Stimulated activated CD8-positive, alpha-beta memory T cell treated with anti-CD3 and anti-CD28 coated beads, Interleukin-2, amount 100 ng/mL, for 1 hour (primary cell): Measurements from ENCODE around the gene CRIM1.

Experiments
- DNase-seq, 2 donors: peaks; one replicate each; pipeline ENCODE4 v3.0.0-alpha.2; 2020; ENCODE audit warnings: low read depth in 2 of 2

The CRIM1 gene

DNA sequence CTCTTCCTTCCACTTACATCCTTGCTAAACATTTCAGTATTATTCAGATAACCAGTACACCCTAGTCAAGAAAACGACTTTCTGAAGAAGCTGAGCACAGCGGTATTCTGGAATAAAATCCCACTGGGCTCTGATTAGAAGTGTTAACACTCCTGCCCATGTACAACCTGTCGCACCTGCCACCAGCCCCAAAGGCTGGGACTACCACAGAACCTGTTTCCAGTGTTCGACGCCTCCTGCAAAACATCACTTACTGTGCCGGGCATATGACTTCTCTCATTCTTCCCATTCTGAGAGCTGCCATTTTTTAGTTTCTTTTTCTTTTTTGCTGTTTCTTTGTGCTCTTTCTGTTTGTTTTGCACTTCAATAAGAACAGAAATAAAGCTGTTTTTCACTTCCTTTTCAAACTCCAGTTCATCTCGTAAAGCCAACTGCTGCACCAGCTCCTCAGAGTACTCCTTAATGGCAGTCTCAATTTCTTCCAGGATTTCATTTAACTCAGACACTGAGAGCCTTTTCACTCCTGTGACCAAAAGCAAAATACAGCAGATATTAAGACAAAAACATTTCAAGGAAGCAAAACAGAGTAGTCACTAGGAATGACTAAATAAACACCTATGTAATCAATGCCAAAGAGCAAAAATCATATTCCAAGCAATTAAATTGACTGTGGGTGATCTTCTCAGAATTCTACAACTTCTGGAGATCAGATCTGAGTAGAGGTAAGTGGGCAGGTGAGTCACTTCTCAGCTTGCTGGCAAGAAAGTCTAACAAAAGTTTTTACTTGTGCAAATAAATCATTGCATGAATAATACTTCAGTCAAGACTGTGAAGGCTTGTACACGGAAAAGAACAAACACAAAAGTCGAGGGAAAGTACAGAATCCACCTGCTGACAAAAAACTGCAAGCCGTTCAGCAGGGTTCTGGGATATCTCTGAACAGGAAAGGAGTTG is 223.0 kb downstream of the CRIM1 start:
- no peak for DNase-seq

DNA sequence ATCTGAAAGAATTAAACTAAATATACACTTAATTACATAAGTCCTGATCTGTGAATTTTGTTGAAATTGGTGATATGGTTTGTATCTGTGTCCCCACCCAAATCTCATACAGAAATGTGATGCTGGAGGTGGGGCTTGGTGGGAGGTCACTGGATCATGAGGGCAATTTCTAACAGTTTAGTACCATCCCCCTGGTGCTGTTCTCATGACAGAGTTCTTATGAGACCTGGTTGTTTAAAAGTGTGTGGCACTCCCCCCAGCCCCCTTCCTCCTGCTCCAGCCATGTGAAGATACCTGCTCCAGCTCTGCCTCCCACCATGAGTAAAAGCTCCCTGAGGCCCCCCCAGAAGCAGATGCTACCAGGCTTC is 223.7 kb downstream of the CRIM1 start:
- no peak for DNase-seq

DNA sequence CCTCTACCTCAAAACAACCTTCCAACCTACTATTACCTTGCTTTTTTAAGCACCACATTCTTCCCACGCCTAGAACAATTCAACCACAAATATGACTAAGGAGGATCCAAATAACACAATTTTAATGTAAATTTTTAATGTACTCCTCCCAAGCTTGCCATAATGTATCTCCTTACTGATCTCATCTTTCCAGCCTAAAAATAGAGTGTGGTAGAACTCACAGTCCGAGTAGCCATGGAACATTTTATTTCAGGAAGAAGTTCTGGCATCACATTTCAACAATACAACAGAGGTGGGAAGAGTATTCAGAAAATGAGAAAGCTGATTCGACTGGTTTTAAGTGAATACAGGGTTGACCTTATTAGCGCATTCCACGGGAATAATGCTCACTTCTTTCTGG is 227.0 kb downstream of the CRIM1 start:
- no peak for DNase-seq

- no peak for DNase-seq
Measured at GRCh38 chr2:36582951-36583350, 227.4 kb downstream of the CRIM1 start.

DNA sequence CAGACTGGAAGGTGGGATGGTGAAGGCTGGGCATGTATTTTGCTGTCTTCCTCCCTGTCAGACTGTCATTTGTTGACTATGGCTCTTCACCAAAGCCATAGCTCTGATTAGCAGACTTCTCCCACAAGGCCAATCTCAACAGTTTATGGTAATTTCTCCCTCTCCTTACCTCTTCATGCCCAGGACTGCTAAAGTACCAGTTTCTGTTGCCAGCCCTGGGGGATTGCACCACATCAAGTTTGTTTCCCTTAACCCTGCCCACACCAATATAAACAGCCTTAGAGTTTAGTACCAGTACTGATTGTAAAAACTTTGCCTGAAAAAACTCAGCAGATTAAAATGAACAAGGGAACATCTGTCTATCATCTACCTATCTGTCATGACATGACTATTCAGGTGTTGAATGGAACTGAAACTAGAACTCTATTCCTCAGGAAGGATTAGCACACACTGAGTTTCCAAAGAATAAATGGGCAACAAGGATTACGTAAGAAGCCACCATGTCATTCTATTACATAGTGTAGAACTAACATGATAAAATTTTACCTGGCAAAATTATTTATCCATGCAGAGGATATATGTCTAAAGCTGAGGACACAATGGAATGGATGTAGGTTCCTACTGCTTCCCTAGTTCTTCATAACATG is 228.7 kb downstream of the CRIM1 start:
- no peak for DNase-seq

- DNase-seq: no peak
Measured at GRCh38 chr2:36586672-36587071, 231.1 kb downstream of the CRIM1 start.

- no peak for DNase-seq
Measured at GRCh38 chr2:36587101-36587500, 231.5 kb downstream of the CRIM1 start.

- no peak for DNase-seq
Measured at GRCh38 chr2:36587556-36587955, 232.0 kb downstream of the CRIM1 start.

DNA sequence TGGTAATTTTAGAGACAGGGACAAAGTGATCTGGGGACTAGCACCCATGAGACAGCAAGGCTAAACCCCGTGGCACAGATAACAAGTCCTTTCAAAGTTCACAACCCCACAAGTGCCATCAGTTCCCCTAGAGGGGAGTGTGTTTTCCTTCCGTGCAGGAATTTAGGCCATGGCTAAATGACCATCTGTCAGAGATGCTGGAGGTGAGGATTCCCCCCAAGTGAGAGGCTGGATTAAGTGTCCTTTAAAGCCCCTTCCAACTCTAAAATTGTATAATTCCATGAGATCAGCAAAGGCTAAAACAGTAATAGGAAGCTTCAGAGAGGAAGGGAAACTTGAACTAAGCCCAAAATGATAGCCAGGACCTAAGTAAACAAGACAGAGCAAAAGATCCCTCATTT is 233.7 kb downstream of the CRIM1 start:
- DNase-seq: no peak

- DNase-seq: no peak
Measured at GRCh38 chr2:36594849-36595248, 239.3 kb downstream of the CRIM1 start.

- DNase-seq: no peak
Measured at GRCh38 chr2:36596397-36596796, 240.8 kb downstream of the CRIM1 start.

DNA sequence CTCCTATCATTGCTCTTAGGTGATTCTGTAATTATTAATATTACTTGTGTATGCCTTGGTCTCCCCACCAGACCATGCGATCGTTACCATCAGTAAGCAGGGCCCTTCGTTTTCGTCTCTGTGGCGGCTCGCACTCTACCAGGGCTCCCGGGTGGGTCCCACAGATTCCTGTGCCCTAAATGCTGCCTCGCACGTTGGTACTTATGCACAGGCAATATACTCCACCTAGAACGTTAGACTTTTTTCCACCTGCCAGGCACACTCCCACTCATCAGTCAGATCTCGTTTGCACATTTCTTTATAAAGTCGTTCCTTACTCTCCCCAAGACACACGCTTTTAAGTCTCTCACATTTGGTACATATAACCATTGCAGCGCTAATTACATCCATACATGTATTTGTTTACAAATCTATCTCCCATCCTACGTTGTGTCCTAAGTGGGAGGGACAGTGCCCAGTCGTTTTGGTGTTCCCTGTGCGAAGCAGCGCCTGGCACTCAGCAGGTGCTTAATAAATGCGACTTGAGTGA is 241.5 kb downstream of the CRIM1 start:
- DNase-seq: no peak

GRCh38 chr2:36597532-36598377 is 242.2 kb downstream of the CRIM1 start, which contains the start of gene FEZ2:
FEZ2 (minus strand) TSS chr2:36598168; CDS start chr2:36598142, 26 bp downstream.
- peak; percentile 23 to 35 for DNase-seq
